Measurements from ENCODE around the gene CTTN.
"Not testable (repeated sequence)": the region's sequence is repeated elsewhere in the genome, so short reads cannot be mapped to it uniquely, and the experiment has no call there.

Gene CTTN

GRCh38 chr11:70390882-70391281 lies 7.4 kb upstream of the CTTN start:
- not testable (repeated sequence) for H2BK5ac ChIP-seq (ENCODE audit: low read length); H2BK120ac ChIP-seq (ENCODE audit: low read depth, low read length); H3K4me2 ChIP-seq (ENCODE audit: insufficient read depth, low read length, poor library complexity, severe bottlenecking); H2BK15ac ChIP-seq (ENCODE audit: low read length); DNase-seq (ENCODE audit: low spot score); H3K14ac ChIP-seq (ENCODE audit: low read length); H2AFZ ChIP-seq (ENCODE audit: low read length); H3K79me1 ChIP-seq (ENCODE audit: low read depth, low read length); H4K91ac ChIP-seq (ENCODE audit: low read depth, low read length, poor library complexity); H3K9me3 ChIP-seq (replicated peaks in 1 of 2; ENCODE audit: control insufficient read depth in 2 of 2, insufficient read depth in 1 of 2, low read depth in 1 of 2, low read length in 2 of 2); H3K4ac ChIP-seq (ENCODE audit: low read length); H3K23ac ChIP-seq (ENCODE audit: low read depth, low read length, poor library complexity); H3K9ac ChIP-seq (ENCODE audit: low read depth, low read length, poor library complexity); H4K8ac ChIP-seq (ENCODE audit: low read depth, low read length); H3K27ac ChIP-seq (replicated peaks; ENCODE audit: low read length); H3K27me3 ChIP-seq (ENCODE audit: control insufficient read depth in 3 of 3, insufficient read depth in 3 of 3, low read depth in 1 of 3, low read length in 3 of 3); H2AK5ac ChIP-seq (ENCODE audit: low read depth, low read length); H2BK12ac ChIP-seq (ENCODE audit: low read length); H3K4me1 ChIP-seq (ENCODE audit: control insufficient read depth in 2 of 2, insufficient read depth in 1 of 2, low read depth in 1 of 2, low read length in 2 of 2); H3K4me3 ChIP-seq (ENCODE audit: low read length in 2 of 2); H3K18ac ChIP-seq (ENCODE audit: low read length)
- no CpG with 5 or more reads among the region's 7 CpGs for WGBS, 2 donors (ENCODE audit: extremely low coverage in 2 of 2, insufficient read length in 2 of 2, insufficient replicate concordance in 1 of 2)
- peaks cover 13 to 58% of the 10 kb centered on the region in 2 donors for H3K36me3 ChIP-seq (replicated peaks in 1 of 2; ENCODE audit: control insufficient read depth in 2 of 2, insufficient read depth in 2 of 2, low read length in 2 of 2)

- Histone ChIP-seq H2AFZ (ENCODE audit: low read length) (no peak overlapping the region), H3K79me1 (ENCODE audit: low read depth, low read length) (peaks cover 8% of the 10 kb centered on the region), H3K9me3 (replicated peaks in 1 of 2; ENCODE audit: control insufficient read depth in 2 of 2, insufficient read depth in 1 of 2, low read depth in 1 of 2, low read length in 2 of 2) (no peaks in the 10 kb centered on the region), H3K4me2 (ENCODE audit: insufficient read depth, low read length, poor library complexity, severe bottlenecking) (no peak overlapping the region), H4K8ac (ENCODE audit: low read depth, low read length) (no peak overlapping the region), H3K4ac (ENCODE audit: low read length) (no peak overlapping the region), H3K27me3 (ENCODE audit: control insufficient read depth in 3 of 3, insufficient read depth in 3 of 3, low read depth in 1 of 3, low read length in 3 of 3) (no peaks in the 10 kb centered on the region), H2BK15ac (ENCODE audit: low read length) (no peak overlapping the region), H3K4me3 (ENCODE audit: low read length in 2 of 2) (no peak overlapping the region), H3K9ac (ENCODE audit: low read depth, low read length, poor library complexity) (peak overlapping the region; percentile 54), H3K27ac (replicated peaks; ENCODE audit: low read length) (no peak overlapping the region), H4K91ac (ENCODE audit: low read depth, low read length, poor library complexity) (no peak overlapping the region), H3K23ac (ENCODE audit: low read depth, low read length, poor library complexity) (no peak overlapping the region), H2BK12ac (ENCODE audit: low read length) (no peak overlapping the region), H3K18ac (ENCODE audit: low read length) (no peak overlapping the region), H2AK5ac (ENCODE audit: low read depth, low read length) (no peak overlapping the region), H3K4me1 (ENCODE audit: control insufficient read depth in 2 of 2, insufficient read depth in 1 of 2, low read depth in 1 of 2, low read length in 2 of 2) (peaks cover 4 to 11% of the 10 kb centered on the region in 2 donors), H3K14ac (ENCODE audit: low read length) (peak overlapping the region; percentile 43), H2BK5ac (ENCODE audit: low read length) (no peak overlapping the region), H2BK120ac (ENCODE audit: low read depth, low read length) (no peak overlapping the region), H3K36me3 (replicated peaks in 1 of 2; ENCODE audit: control insufficient read depth in 2 of 2, insufficient read depth in 2 of 2, low read length in 2 of 2) (peaks cover 11 to 44% of the 10 kb centered on the region in 2 donors)
- no peak for DNase-seq (ENCODE audit: low spot score)
- no CpG with 5 or more reads among the region's 15 CpGs for WGBS, 2 donors (ENCODE audit: extremely low coverage in 2 of 2, insufficient read length in 2 of 2, insufficient replicate concordance in 1 of 2)
These were observed 3.9 kb upstream of the CTTN start for GRCh38 chr11:70394211-70394950.

- H3K4me3 ChIP-seq (ENCODE audit: low read length in 2 of 2) = peak overlapping the region; percentile 87 to 99
- no peak overlapping the region for H2BK12ac ChIP-seq (ENCODE audit: low read length)
- peaks cover 14 to 17% of the 10 kb centered on the region in 2 donors for H3K4me1 ChIP-seq (ENCODE audit: control insufficient read depth in 2 of 2, insufficient read depth in 1 of 2, low read depth in 1 of 2, low read length in 2 of 2)
- no peak overlapping the region for H3K23ac ChIP-seq (ENCODE audit: low read depth, low read length, poor library complexity)
- no peak overlapping the region for H2BK15ac ChIP-seq (ENCODE audit: low read length)
- H4K8ac ChIP-seq (ENCODE audit: low read depth, low read length) = no peak overlapping the region
- H2AFZ ChIP-seq (ENCODE audit: low read length) = peak overlapping the region; percentile 97
- H4K91ac ChIP-seq (ENCODE audit: low read depth, low read length, poor library complexity) = no peak overlapping the region
- no peak overlapping the region for H3K4ac ChIP-seq (ENCODE audit: low read length)
- peaks cover 11 to 47% of the 10 kb centered on the region in 2 donors for H3K36me3 ChIP-seq (replicated peaks in 1 of 2; ENCODE audit: control insufficient read depth in 2 of 2, insufficient read depth in 2 of 2, low read length in 2 of 2)
- H3K27me3 ChIP-seq (ENCODE audit: control insufficient read depth in 3 of 3, insufficient read depth in 3 of 3, low read depth in 1 of 3, low read length in 3 of 3) = no peaks in the 10 kb centered on the region
- peak overlapping the region; percentile 12 for H3K18ac ChIP-seq (ENCODE audit: low read length)
- no CpG with 5 or more reads among the region's 18 CpGs for WGBS, 2 donors (ENCODE audit: extremely low coverage in 2 of 2, insufficient read length in 2 of 2, insufficient replicate concordance in 1 of 2)
- no peak overlapping the region for H3K27ac ChIP-seq (replicated peaks; ENCODE audit: low read length)
- peak overlapping the region; percentile 82 for H3K4me2 ChIP-seq (ENCODE audit: insufficient read depth, low read length, poor library complexity, severe bottlenecking)
- H2BK5ac ChIP-seq (ENCODE audit: low read length) = peak overlapping the region; percentile 69
- H3K79me1 ChIP-seq (ENCODE audit: low read depth, low read length) = peaks cover 15% of the 10 kb centered on the region
- DNase-seq (ENCODE audit: low spot score) = no peak
- H2AK5ac ChIP-seq (ENCODE audit: low read depth, low read length) = no peak overlapping the region
- H3K14ac ChIP-seq (ENCODE audit: low read length) = no peak overlapping the region
- no peaks in the 10 kb centered on the region for H3K9me3 ChIP-seq (replicated peaks in 1 of 2; ENCODE audit: control insufficient read depth in 2 of 2, insufficient read depth in 1 of 2, low read depth in 1 of 2, low read length in 2 of 2)
- H2BK120ac ChIP-seq (ENCODE audit: low read depth, low read length) = no peak overlapping the region
- H3K9ac ChIP-seq (ENCODE audit: low read depth, low read length, poor library complexity) = peak overlapping the region; percentile 86
These were observed 870 bp upstream of the CTTN start for GRCh38 chr11:70397336-70397982.

Measured in neuronal stem cell (in vitro differentiated cells).